NOMO-1 treated with dmso at 0.1 percent for 144 hours (cell line): Measurements from ENCODE around the gene FBXL13.
"Not testable (repeated sequence)": the region's sequence is repeated elsewhere in the genome, so short reads cannot be mapped to it uniquely, and the experiment has no call there.

Source experiments
- DNase-seq: peaks from one replicate; lab custom pipeline; 2025; ENCODE audit not compliant: unreplicated experiment; lab: John Stamatoyannopoulos, UW

The FBXL13 gene

DNA sequence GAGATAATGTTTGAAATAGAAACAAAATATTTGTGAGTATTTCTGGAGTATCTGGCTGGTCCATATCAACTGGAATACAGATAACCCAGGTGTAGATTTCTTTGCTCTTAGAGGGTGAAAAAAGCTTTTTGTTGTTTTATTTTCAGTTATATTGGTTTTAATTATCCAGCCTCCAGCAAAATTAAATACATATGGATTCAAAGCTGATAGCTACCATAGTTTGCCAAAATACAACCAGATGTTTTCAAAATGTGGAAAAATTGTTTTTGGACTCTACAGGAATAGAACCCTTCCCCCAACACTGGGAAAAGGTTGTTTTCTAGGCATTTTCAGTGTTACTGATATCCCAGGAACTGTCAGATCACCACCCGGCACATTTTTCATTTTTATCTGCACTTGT lies 131.7 kb downstream of the FBXL13 start:
- no peak for DNase-seq

- no peak for DNase-seq
Measured at GRCh38 chr7:102942181-102942866, 132.3 kb downstream of the FBXL13 start.

- no peak for DNase-seq
Measured at GRCh38 chr7:102938679-102939078, 135.9 kb downstream of the FBXL13 start.

DNA sequence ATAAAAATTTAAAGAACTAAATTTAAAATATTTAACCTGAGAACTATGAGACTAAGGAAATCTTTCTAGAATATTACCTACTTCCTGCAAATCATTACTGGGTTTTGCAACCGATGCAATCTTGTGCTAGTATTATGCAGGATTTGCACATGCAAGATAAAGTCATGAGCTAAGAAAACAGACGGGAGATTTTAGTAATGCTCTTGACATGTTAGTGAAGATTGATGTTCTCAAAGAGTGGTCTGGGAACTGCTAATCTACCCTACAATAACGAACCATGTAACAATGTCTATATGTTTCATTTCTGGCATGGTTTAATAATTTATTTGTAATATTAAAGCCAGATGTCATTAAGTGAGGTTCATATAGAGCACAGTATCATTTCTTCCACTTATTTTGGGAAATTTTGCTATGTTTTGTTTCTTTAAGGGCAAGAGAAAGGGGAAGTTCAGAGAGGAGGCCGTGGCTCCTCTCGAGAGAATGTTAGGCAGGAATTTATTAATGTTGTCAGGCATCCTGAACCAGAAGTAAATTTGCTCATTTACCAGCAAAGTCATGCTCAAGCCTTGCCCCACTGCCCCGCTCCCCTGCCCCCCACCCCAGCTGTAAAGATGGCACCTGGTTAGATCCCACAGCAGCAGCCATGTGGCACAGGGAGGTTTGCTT lies 139.0 kb downstream of the FBXL13 start:
- peak; percentile 47 for DNase-seq

DNA sequence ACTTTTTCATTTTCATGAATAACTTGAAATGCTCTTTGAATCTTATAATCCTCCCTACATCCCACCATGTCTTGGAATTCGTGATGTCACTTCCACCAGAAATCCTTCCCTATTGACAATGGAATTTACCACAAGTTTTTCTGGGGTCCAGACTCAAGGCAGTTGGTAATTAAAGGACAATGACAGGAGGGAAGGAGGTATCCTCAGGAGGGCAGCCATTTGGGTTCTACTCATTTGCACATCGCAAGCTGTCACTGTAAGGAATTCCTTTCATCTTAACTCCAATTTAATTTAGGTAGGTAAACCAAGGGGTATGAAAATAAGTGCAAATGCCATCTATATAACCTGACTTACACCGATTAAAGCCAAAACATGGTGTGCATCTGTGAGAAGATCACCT lies 139.9 kb downstream of the FBXL13 start:
- DNase-seq = no peak

- no peak for DNase-seq
Measured at GRCh38 chr7:102934239-102934638, 140.4 kb downstream of the FBXL13 start.

DNA sequence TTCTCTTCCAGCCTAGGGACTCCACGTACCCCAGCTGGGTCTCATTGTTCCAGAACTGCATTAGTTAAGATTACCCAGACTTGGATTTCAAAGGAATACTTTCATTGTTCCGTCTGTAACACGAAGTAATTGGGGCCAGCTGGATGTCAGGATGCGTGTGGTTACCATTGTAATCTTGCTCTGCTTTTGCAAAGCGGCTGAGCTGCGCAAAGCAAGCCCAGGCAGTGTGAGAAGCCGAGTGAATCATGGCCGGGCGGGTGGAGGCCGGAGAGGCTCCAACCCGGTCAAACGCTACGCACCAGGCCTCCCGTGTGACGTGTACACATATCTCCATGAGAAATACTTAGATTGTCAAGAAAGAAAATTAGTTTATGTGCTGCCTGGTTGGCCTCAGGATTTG lies 140.8 kb downstream of the FBXL13 start:
- no peak for DNase-seq

DNA sequence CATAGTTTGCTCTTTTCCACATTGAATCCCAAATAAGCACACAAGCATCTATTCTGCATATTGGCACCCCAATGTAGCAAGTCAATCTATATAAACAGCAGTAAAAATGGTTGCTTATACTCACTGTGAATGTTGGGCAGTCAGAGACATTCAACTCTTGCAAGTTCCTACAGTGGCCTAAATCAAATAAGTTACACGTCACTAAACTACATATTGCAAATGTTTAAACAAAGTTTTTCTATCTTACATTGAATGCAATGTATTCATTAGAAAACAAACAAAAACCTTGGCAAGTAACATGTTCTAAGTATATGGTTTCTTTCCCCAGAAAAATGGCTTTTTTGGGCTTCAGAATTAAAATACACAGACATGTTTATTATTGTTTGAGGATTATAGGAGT lies 142.8 kb downstream of the FBXL13 start:
- DNase-seq = no peak

- no peak for DNase-seq
Measured at GRCh38 chr7:102927312-102927933, 147.2 kb downstream of the FBXL13 start.

GRCh38 chr7:102926783-102927140 lies 147.8 kb downstream of the FBXL13 start:
- no peak for DNase-seq

GRCh38 chr7:102925976-102926782 lies 148.4 kb downstream of the FBXL13 start:
- no peak for DNase-seq

GRCh38 chr7:102918845-102919244 lies 155.8 kb downstream of the FBXL13 start:
- DNase-seq = no peak

GRCh38 chr7:102917436-102918353 lies 156.9 kb downstream of the FBXL13 start:
- no peak for DNase-seq

DNA sequence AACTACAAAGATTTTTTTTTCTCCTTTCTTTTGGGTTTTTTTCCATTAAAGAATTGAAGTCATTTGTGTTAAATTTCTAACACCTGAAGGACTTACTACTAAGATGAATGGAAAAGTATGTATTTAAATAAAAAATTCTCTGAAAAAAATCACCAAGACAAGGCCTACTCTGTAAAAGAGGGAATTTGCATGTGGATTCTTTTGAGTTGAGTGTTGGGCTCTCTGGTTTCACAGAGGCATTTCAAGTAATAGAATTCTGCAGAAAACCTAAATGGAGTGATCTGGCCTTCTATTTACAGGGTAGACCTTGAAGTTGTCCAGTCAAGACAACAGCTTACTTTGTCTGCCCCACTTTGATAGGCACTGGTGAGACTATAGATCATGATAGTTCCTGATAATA lies 157.7 kb downstream of the FBXL13 start:
- no peak for DNase-seq

- DNase-seq = no peak
Measured at GRCh38 chr7:102916426-102916825, 158.2 kb downstream of the FBXL13 start.

DNA sequence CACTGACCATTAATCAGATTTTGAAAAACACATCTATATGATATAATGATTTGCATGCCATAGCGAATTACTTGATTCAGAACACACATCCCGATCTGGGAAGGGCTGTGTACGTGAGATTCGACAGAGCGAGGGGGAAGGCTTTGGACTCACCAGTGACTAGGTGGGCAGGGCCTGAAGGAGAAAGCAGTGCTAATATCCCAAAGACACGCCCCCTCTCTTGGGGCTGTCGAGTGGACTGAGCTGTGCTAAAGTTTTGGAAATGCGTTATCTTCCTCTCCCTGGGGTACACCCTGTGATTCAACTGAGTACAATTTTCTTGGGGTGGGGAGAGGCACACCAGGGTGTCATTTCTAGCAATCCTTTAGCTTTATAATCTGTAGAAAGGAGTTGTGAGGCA lies 160.0 kb downstream of the FBXL13 start:
- DNase-seq = no peak

DNA sequence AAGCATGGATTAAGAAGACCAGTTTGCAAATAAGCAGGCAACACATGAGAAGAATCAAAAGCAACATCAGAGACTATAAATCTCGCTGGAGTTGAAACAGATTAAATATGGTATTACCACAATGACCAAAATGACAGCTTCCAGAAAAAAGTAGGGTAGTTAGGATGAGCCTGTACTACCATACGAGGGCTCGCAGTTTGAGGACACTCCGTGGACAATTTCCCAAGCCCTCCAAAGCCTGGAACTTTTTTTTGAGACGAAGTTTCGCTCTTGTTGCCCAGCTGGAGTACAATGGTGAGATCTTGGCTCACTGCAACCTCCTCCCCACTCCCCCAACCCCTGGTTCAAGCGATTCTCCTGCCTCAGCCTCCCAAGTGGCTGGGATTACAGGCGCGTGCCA lies 160.8 kb downstream of the FBXL13 start:
- no peak for DNase-seq

- DNase-seq = no peak
Measured at GRCh38 chr7:102912742-102913141, 161.9 kb downstream of the FBXL13 start, which contains the start of gene LRRC17. Gene LRRC17, plus strand, starts transcription at chr7:102913000. Its CDS starts 20,914 bp downstream, at chr7:102933914.

DNA sequence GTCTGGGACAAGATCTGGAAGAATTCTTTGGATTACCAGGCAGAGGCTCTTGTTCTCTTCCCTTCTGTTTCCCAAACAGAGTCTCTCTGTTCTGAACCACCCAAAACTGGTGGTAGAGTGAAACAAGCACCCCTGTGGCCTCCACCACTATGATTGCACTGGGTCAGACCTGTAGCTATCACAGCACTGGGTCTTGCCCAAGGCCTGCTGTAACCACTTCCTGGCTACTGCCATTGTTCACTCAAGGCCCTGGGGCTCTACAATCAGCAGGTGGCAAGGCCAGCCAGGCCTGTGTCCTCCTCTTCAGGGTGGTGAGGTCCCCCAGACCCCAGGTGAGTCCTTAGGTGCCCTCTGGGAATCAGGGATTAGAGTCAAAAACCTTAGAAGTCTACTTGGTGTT lies 165.9 kb downstream of the FBXL13 start:
- DNase-seq = no peak

GRCh38 chr7:102903576-102903975 lies 171.0 kb downstream of the FBXL13 start:
- DNase-seq = not testable (repeated sequence)
